SU-DHL-6 (cell line): Measurements from ENCODE around the gene NUDT14.

ENCODE experiments used
- H2AFZ ChIP-seq: fragments of 200-600 bp; sonication (generic); 2 replicates; pipeline ENCODE4 v1.6.1; 2014; ENCODE audit warnings: low read depth, mild to moderate bottlenecking, moderate library complexity, mixed read lengths, antibody characterized with exemption, low read length; ENCODE audit not compliant: severe bottlenecking
- H3F3A ChIP-seq: fragments of 200-600 bp; shearing (Covaris generic); 2 replicates; pipeline ENCODE4 v1.6.0; 2016; ENCODE audit warnings: antibody characterized with exemption, mild to moderate bottlenecking; ENCODE audit not compliant: insufficient read depth
- H3K27ac ChIP-seq: fragments of 200-600 bp; sonication (generic); 2 replicates; pipeline ENCODE4 v1.5.1; 2016; ENCODE audit warnings: low read depth, mild to moderate bottlenecking, low read length, moderate library complexity, mixed read lengths
- H3K27me3 ChIP-seq: fragments of 200-600 bp; sonication (generic), shearing (Covaris generic); 2 replicates; pipeline ENCODE4 v1.6.0; 2014; ENCODE audit warnings: mild to moderate bottlenecking, low read length
- H3K36me3 ChIP-seq: fragments of 200-600 bp; sonication (generic); 2 replicates; pipeline ENCODE4 v1.6.1; 2014; ENCODE audit warnings: mild to moderate bottlenecking, low read length, mixed read lengths
- H3K4me2 ChIP-seq: fragments of 300-600, 200-600 bp; shearing (Covaris generic), sonication (generic); 2 replicates; pipeline ENCODE4 v1.6.0; 2014; ENCODE audit warnings: low read length, low read depth, mild to moderate bottlenecking; ENCODE audit not compliant: poor library complexity, severe bottlenecking
- H3K4me3 ChIP-seq: fragments of 200-600 bp; sonication (generic); 2 replicates; pipeline ENCODE4 v1.5.1; 2014; ENCODE audit warnings: antibody characterized with exemption, low read length, mild to moderate bottlenecking, mixed read lengths; ENCODE audit not compliant: insufficient read depth, poor library complexity, severe bottlenecking
- H3K79me2 ChIP-seq: fragments of 200-600 bp; sonication (generic); 2 replicates; pipeline ENCODE4 v1.6.1; 2014; ENCODE audit warnings: mild to moderate bottlenecking, low read length, moderate library complexity; ENCODE audit not compliant: insufficient read depth
- H3K9ac ChIP-seq: fragments of 200-600 bp; sonication (generic); 2 replicates; pipeline ENCODE4 v1.7.0; 2014; ENCODE audit warnings: mild to moderate bottlenecking, low read length
- H3K9me2 ChIP-seq: fragments of 200-600 bp; sonication (generic); replicated peaks from 2 replicates; pipeline ENCODE4 v1.6.1; 2014; ENCODE audit warnings: low read length; ENCODE audit not compliant: insufficient read depth
- H3K9me3 ChIP-seq: fragments of 200-600 bp; sonication (generic); 2 replicates; pipeline ENCODE4 v1.6.1; 2014; ENCODE audit warnings: low read length, mixed read lengths; ENCODE audit not compliant: insufficient read depth
- H4K20me1 ChIP-seq: fragments of 200-600 bp; sonication (generic); 2 replicates; pipeline ENCODE4 v1.6.1; 2014; ENCODE audit warnings: low read depth, mild to moderate bottlenecking, antibody characterized with exemption, low read length, moderate library complexity, mixed read lengths
- EZH2phosphoT487 ChIP-seq: fragments of 200-600 bp; sonication (generic), shearing (Covaris generic); conservative IDR thresholded peaks from 2 replicates; pipeline ENCODE4 v1.6.1; 2018; ENCODE audit warnings: mild to moderate bottlenecking, antibody characterized with exemption, low read length, moderate library complexity, mixed read lengths
- TF ChIP-seq, protein P1 (sequence below): fragments of 200-600 bp; sonication (generic); IDR thresholded peaks from one replicate; pipeline ENCODE4 v1.5.1; 2017; ENCODE audit warnings: antibody characterized with exemption, mild to moderate bottlenecking, low read length, moderate library complexity; ENCODE audit not compliant: insufficient read depth, poor library complexity, severe bottlenecking

Gene NUDT14

DNA sequence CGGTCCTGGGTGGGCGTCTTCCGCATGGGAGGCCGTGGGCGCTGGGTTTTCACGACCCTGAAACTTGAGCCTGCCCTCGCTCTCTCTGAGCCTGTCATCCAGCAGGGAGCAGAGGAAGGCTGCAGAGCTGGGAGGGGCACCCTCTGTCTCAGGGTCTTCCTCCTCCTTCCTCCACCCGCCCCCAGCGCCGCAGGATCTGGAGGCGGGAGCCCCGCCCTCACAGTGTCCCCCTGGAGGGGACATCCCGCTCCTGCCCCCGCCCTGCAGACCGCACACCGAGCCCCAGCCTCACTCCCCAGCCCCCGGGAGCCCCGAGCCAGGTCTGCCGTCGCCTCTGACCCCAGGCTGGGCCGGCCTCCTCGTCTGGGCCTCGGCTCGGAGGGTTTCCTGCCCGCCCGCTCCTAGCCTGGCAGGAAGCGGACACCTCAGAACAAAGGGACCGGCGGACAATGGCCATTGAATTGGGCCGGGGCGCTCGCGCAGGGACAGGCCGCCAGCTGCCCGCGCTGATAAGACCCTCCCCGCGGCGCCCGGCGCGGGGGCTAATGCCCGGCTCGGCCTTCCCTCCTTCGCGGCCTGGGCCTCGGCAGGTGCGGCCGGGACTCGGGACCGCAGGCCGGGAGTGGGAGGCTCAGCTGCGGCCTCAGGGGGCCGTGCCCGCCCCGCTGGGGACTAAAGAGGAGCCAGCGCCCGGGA, 15.3 kb upstream of the NUDT14 start:
- Histone ChIP-seq H3F3A (no peaks in the 10 kb centered on the region), H3K36me3 (no peaks in the 10 kb centered on the region), H3K9me3 (no peaks in the 10 kb centered on the region), H2AFZ (no peak overlapping the region), H3K4me2 (no peak overlapping the region), H3K9ac (no peak overlapping the region), H3K4me3 (no peak overlapping the region), H3K27me3 (no peaks in the 10 kb centered on the region), H3K9me2 (no peaks in the 10 kb centered on the region), H4K20me1 (no peaks in the 10 kb centered on the region), H3K27ac (no peak overlapping the region), H3K79me2 (no peaks in the 10 kb centered on the region)
- TF ChIP-seq, protein P1, sequence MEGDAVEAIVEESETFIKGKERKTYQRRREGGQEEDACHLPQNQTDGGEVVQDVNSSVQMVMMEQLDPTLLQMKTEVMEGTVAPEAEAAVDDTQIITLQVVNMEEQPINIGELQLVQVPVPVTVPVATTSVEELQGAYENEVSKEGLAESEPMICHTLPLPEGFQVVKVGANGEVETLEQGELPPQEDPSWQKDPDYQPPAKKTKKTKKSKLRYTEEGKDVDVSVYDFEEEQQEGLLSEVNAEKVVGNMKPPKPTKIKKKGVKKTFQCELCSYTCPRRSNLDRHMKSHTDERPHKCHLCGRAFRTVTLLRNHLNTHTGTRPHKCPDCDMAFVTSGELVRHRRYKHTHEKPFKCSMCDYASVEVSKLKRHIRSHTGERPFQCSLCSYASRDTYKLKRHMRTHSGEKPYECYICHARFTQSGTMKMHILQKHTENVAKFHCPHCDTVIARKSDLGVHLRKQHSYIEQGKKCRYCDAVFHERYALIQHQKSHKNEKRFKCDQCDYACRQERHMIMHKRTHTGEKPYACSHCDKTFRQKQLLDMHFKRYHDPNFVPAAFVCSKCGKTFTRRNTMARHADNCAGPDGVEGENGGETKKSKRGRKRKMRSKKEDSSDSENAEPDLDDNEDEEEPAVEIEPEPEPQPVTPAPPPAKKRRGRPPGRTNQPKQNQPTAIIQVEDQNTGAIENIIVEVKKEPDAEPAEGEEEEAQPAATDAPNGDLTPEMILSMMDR = no peak
- no peak for TF ChIP-seq EZH2phosphoT487

DNA sequence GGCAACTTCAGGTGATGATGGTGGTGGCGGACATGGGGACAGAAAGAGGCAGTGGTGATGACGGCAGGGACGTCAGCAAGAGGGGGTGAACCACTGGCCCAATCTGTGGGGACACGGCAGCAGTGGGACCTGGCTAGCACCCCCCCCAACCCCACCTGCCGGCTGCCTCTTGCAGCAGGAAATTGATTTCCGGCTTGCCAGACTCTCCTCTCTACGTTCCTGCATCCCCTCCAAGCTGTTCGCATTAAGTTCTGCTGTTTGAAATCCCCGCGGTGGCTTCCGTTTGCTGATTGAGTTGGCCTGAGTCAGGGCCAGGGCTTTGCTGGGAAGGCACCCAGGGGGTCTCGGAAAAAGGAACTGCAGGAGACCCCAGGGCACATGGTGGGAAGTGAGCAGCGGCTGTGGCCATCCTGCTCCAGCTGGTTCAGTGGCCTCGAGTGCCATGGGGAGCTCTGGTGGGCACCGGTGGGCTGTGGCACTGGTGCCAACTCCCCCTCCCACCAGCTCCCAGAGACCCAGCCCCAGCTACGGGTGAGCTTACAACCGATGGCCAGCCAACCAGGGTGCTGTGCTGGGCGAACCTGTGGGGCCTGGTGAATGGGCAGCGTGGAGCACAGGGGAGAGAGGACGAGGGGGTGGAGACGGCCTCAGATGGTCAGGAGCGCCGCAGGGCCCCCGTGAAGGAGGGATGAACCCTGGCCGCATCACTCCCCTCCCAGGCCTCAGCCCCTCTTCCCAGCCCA, 14.6 kb upstream of the NUDT14 start:
- Histone ChIP-seq H3K27me3 (no peaks in the 10 kb centered on the region), H3K9me2 (no peaks in the 10 kb centered on the region), H3K4me3 (no peak overlapping the region), H3K79me2 (no peaks in the 10 kb centered on the region), H4K20me1 (no peaks in the 10 kb centered on the region), H3K36me3 (no peaks in the 10 kb centered on the region), H3K9me3 (no peaks in the 10 kb centered on the region), H3K9ac (no peak overlapping the region), H3K27ac (no peak overlapping the region), H2AFZ (no peak overlapping the region), H3F3A (no peaks in the 10 kb centered on the region), H3K4me2 (no peak overlapping the region)
- TF ChIP-seq EZH2phosphoT487 = no peak
- TF ChIP-seq, protein P1 = no peak

DNA sequence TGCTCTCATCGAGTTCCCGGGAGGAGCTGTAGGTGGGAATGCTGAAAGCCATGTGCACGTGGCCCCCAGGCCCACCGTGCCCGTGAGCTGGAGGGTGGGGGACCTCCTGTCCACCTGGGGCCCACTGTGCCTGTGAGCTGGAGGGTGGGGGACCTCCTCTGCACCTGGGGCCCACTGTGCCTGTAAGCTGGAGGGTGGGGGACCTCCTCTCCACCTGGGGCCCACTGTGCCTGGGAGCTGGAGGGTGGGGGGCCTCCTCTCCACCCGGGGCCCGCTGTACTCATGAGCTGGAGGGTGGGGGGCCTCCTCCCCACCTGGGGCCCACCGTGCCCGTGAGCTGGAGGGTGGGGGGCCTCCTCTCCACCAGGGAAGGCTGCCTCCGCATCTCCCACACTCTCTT, 13.9 kb upstream of the NUDT14 start:
- Histone ChIP-seq H3K36me3 (no peaks in the 10 kb centered on the region), H3K9me2 (no peaks in the 10 kb centered on the region), H3K27me3 (no peaks in the 10 kb centered on the region), H3K4me2 (no peak overlapping the region), H2AFZ (no peak overlapping the region), H3K9me3 (no peaks in the 10 kb centered on the region), H3K27ac (no peak overlapping the region), H3F3A (no peaks in the 10 kb centered on the region), H3K9ac (no peak overlapping the region), H3K4me3 (no peak overlapping the region), H3K79me2 (no peaks in the 10 kb centered on the region), H4K20me1 (no peaks in the 10 kb centered on the region)
- no peak for TF ChIP-seq EZH2phosphoT487
- TF ChIP-seq, protein P1 = no peak
